Spleen (tissue), 11 donors: Measurements from ENCODE around the gene B4GALNT3. TPM values are rescaled to one million over a fixed set of nuclear protein-coding genes. Genes with fewer than 3 reads are reported as not detected.
A peak's percentile ranks its signal among the peaks of the same experiment; 100 is the strongest.

Experiments used
- DNase-seq: peaks from one replicate; pipeline ENCODE4 v3.0.0-alpha.2; 2020
- H3K27ac ChIP-seq, 8 donors: fragments of 200-600 bp; sonication (generic) in 7 of 8; 1 replicate in 4 of 8; 2 replicates in 4 of 8; pipeline versions ENCODE4 v1.5.0 to v1.8.0; 2016 to 2021; ENCODE audit warnings: inconsistent platforms in 4 of 8, mild to moderate bottlenecking in 4 of 8, moderate library complexity in 1 of 8
- H3K27me3 ChIP-seq, 7 donors: fragments of 200-600 bp; sonication (generic) in 6 of 7; replicated peaks in 1 of 7; 1 replicate in 4 of 7; 2 replicates in 3 of 7; pipeline versions ENCODE4 v1.5.0 to v1.8.0; 2016 to 2021; ENCODE audit warnings: inconsistent platforms in 3 of 7, mild to moderate bottlenecking in 1 of 7
- H3K36me3 ChIP-seq, 6 donors: fragments of 200-600 bp; sonication (generic) in 5 of 6; 1 replicate in 4 of 6; 2 replicates in 2 of 6; pipeline versions ENCODE4 v1.5.0 to v1.8.0; 2016 to 2021; ENCODE audit warnings: inconsistent platforms in 2 of 6
- H3K4me1 ChIP-seq, 6 donors: fragments of 200-600 bp; sonication (generic) in 5 of 6; 1 replicate in 3 of 6; 2 replicates in 3 of 6; pipeline versions ENCODE4 v1.5.0 to v1.8.0; 2016 to 2021; ENCODE audit warnings: inconsistent platforms in 3 of 6
- H3K4me3 ChIP-seq, 8 donors: fragments of 200-600 bp; sonication (generic) in 7 of 8; 1 replicate in 4 of 8; 2 replicates in 4 of 8; pipeline versions ENCODE4 v1.5.0 to v1.8.0; 2016 to 2021; ENCODE audit warnings: inconsistent platforms in 4 of 8, mild to moderate bottlenecking in 4 of 8, moderate library complexity in 2 of 8
- H3K9me3 ChIP-seq, 8 donors: fragments of 200-600 bp; sonication (generic) in 7 of 8; 1 replicate in 4 of 8; 2 replicates in 4 of 8; pipeline versions ENCODE4 v1.5.0 to v1.8.0; 2016 to 2021; ENCODE audit warnings: inconsistent platforms in 4 of 8
- CTCF ChIP-seq, 11 experiments: fragments of 200-600 bp in 7 of 11; fragments of 450-650 bp in 4 of 11; sonication (generic) in 4 of 11; IDR thresholded peaks in 8 of 11; conservative IDR thresholded peaks in 3 of 11; 1 replicate in 7 of 11; 2 replicates in 4 of 11; pipeline versions ENCODE4 v1.4.0 to v1.8.0; 2016 to 2021; ENCODE audit warnings: antibody characterized with exemption in 11 of 11, inconsistent platforms in 4 of 11, mild to moderate bottlenecking in 1 of 11
- POLR2A ChIP-seq, 3 donors: fragments of 450-650 bp; IDR thresholded peaks; one replicate each; pipeline ENCODE4 v1.5.1; 2017; ENCODE audit warnings: antibody characterized with exemption in 3 of 3, mild to moderate bottlenecking in 1 of 3
- POLR2AphosphoS5 ChIP-seq, 3 donors: sonication (generic); formaldehyde crosslinking; IDR thresholded peaks; one replicate each; pipeline ENCODE4 v1.5.1; 2017; ENCODE audit warnings: antibody characterized with exemption in 3 of 3
- WGBS, 5 donors: extraction: QIAGEN DNeasy Blood & Tissue Kit in 3 of 5; methylation state at CpG; one replicate each; pipeline versions ENCODE4 v1.1.5 to v1.1.7; 2013 to 2018; 5-methylcytosine and 5-hydroxymethylcytosine counted together
- intact Hi-C: fragments of 100-400 bp; cut with DNase I; formaldehyde crosslinking; loops from one replicate; pipeline ENCODE4 v1.15.0; 2023; ENCODE audit warnings: low total_unique reads
- polyA plus RNA-seq, 3 donors: library from polyadenylated mRNA; stranded (reverse); fragments of 200-250 nt; gene quantifications; one replicate each; pipeline ENCODE4 v1.2.1, GENCODE V29; 2013
- total RNA-seq, 7 donors: library from RNA; depleted of rRNA in 3 of 7; stranded (reverse); fragments of >200 nt in 3 of 7; fragmentation: NEBNext Ultra II Directional in 4 of 7; extraction: Animal tissue kit (Norgen Biotek cat#: 25700) in 4 of 7; gene quantifications; one replicate each; pipeline versions ENCODE4 v1.1.0 to v1.2.1, GENCODE V29; 2016 to 2021
- donor health status: healthy with polysubstance abuse.
- donor health status: DM: no; HTN: no; CAD: no; lungs with moderate emphysema.
- donor health status: DM: no; HTN: no; CAD: no.
- donor health status: Bipolar disorder and iron deficiency.
- donor health status: healthy.
- donor health status: DM: no; HTN: no; CAD: no.
- donor health status: DM: yes; HTN: yes; CAD: no.

B4GALNT3 gene
- total and polyA plus RNA-seq, 10 donors = 0.28 to 2.0 (median 1.5) TPM

DNA sequence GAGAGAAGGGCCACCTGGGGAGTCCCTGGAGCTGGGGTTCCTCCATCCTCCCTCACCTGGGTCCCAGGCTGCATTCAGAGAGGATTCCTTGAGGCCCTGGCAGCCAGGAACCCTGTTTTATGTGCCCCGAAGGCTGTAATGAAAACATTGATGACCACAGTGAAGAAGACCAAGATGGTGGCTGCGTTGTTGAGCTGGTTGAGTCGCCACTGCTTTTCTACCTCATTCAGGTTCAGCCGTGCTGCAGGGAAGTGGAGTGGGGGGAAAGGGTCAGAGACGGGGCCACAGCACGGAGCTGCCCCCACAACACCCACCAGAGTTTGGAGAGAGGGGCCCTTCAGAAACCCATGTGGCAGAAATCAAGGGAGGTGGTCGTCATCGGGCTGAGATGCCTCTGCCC, 105.4 kb downstream of the B4GALNT3 start:
- H3K4me1 ChIP-seq = peaks cover 11 to 67% (median 44%) of the 10 kb centered on the region in 6 donors
- no peak for DNase-seq
- TF ChIP-seq POLR2AphosphoS5 (IDR thresholded peaks at IDR 0.05) (no peak), CTCF (IDR thresholded peaks at IDR 0.05 in 8 of 11, conservative IDR thresholded peaks at IDR 0.05 in 3 of 11) (no peak), POLR2A (IDR thresholded peaks at IDR 0.05) (no peak)
- H3K4me3 ChIP-seq = no peak overlapping the region
- no peak overlapping the region for H3K27ac ChIP-seq
- H3K9me3 ChIP-seq = no peaks in the 10 kb centered on the region
- peaks cover 0 to 14% (median 0%) of the 10 kb centered on the region in 6 donors for H3K36me3 ChIP-seq
- 88 to 96% (median 95%) methylated on average over 8 of the region's 8 CpGs for whole genome bisulfite sequencing, 5 donors
- peaks cover 0 to 2% (median 0%) of the 10 kb centered on the region in 7 donors for H3K27me3 ChIP-seq
- intact Hi-C loops = loop anchor here (5.0 kb wide), 1 partner anchor 382 kb away; the partner anchor contains the start of gene RAD52

GRCh38 chr12:565589-566105, 105.9 kb downstream of the B4GALNT3 start:
- no peak overlapping the region for H3K27ac ChIP-seq
- no peak for DNase-seq
- peaks cover 11 to 67% (median 49%) of the 10 kb centered on the region in 6 donors for H3K4me1 ChIP-seq
- 92 to 98% (median 94%) methylated on average over 16 to 21 of the region's 21 CpGs for WGBS, 5 donors
- no peak for TF ChIP-seq POLR2A (IDR thresholded peaks at IDR 0.05)
- no peak for TF ChIP-seq CTCF (IDR thresholded peaks at IDR 0.05 in 8 of 11, conservative IDR thresholded peaks at IDR 0.05 in 3 of 11)
- no peak for TF ChIP-seq POLR2AphosphoS5 (IDR thresholded peaks at IDR 0.05)
- intact Hi-C loops = loop anchor here (5.0 kb wide), 1 partner anchor 382 kb away; the partner anchor contains the start of gene RAD52
- H3K27me3 ChIP-seq = no peaks in the 10 kb centered on the region
- no peak overlapping the region for H3K4me3 ChIP-seq
- peaks cover 0 to 14% (median 0%) of the 10 kb centered on the region in 6 donors for H3K36me3 ChIP-seq
- no peaks in the 10 kb centered on the region for H3K9me3 ChIP-seq

DNA sequence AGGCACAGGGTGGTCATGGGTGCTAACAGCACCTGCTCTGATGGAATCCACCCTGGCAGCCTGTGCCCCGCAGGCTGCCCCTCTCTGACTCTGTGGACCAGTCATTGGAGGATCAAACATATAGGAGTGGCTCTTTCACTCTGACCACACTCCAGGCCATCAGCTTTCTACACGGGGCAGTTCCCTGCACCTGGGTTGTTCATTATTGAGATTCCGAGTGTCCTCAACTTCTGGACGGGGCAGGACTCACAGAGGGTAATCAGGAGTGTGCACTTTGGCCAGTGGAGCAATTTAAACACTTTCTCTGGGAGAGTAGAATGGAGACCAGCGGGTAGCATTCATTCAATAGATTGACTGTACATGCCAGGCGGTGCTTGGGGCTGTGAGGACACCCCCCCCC, 108.7 kb downstream of the B4GALNT3 start:
- Histone ChIP-seq H3K9me3 (no peaks in the 10 kb centered on the region), H3K27me3 (no peaks in the 10 kb centered on the region), H3K4me3 (no peak overlapping the region), H3K4me1 (peaks cover 3 to 57% (median 28%) of the 10 kb centered on the region in 6 donors), H3K36me3 (peaks cover 0 to 14% (median 0%) of the 10 kb centered on the region in 6 donors), H3K27ac (no peak overlapping the region)
- intact Hi-C loops = loop anchor here (5.0 kb wide), 1 partner anchor 379 kb away; the partner anchor contains the start of gene RAD52
- WGBS, 5 donors = 87 to 95% (median 92%) methylated on average over 6 of the region's 6 CpGs
- no peak for DNase-seq
- TF ChIP-seq CTCF (IDR thresholded peaks at IDR 0.05 in 8 of 11, conservative IDR thresholded peaks at IDR 0.05 in 3 of 11) (no peak), POLR2AphosphoS5 (IDR thresholded peaks at IDR 0.05) (no peak), POLR2A (IDR thresholded peaks at IDR 0.05) (no peak)

GRCh38 chr12:569091-569676, 109.4 kb downstream of the B4GALNT3 start:
- Histone ChIP-seq H3K27me3 (no peaks in the 10 kb centered on the region), H3K9me3 (no peaks in the 10 kb centered on the region), H3K4me1 (peaks cover 3 to 50% (median 21%) of the 10 kb centered on the region in 6 donors), H3K27ac (peak overlapping the region in 2 of 8 donors; percentile 82), H3K4me3 (peak overlapping the region in 3 of 8 donors; percentile 48 to 75 (median 60)), H3K36me3 (peaks cover 0 to 14% (median 0%) of the 10 kb centered on the region in 6 donors)
- WGBS, 5 donors = 82 to 94% (median 85%) methylated on average over 6 of the region's 6 CpGs
- DNase-seq = peak; percentile 74
- no peak for TF ChIP-seq CTCF (IDR thresholded peaks at IDR 0.05 in 8 of 11, conservative IDR thresholded peaks at IDR 0.05 in 3 of 11)
- no peak for TF ChIP-seq POLR2AphosphoS5 (IDR thresholded peaks at IDR 0.05)
- no peak for TF ChIP-seq POLR2A (IDR thresholded peaks at IDR 0.05)
- intact Hi-C loops = loop anchor here (5.0 kb wide), 1 partner anchor 378 kb away; the partner anchor contains the start of gene RAD52
